PC-3 (cell line): ENCODE results near the gene ILK.

ENCODE experiments used
- CTCF ChIP-seq: fragments of 300-600 bp; sonication (generic); conservative IDR thresholded peaks from 2 replicates; pipeline ENCODE4 v1.5.1; 2017; ENCODE audit warnings: antibody characterized with exemption, low read depth, mild to moderate bottlenecking, low read length
- EZH2 ChIP-seq: fragments of 300-600 bp; sonication (generic); IDR thresholded peaks from one replicate; pipeline ENCODE4 v1.6.1; 2017; ENCODE audit warnings: antibody characterized with exemption, mild to moderate bottlenecking, low read length; ENCODE audit not compliant: unreplicated experiment
- EZH2phosphoT487 ChIP-seq: fragments of 300-600 bp; sonication (generic); IDR thresholded peaks from 2 replicates; pipeline ENCODE4 v1.6.1; 2018; ENCODE audit warnings: mild to moderate bottlenecking, antibody characterized with exemption, low read length, borderline replicate concordance

- TF ChIP-seq EZH2 (no peak), CTCF (peak; percentile 48), EZH2phosphoT487 (no peak)
These were observed 8.9 kb downstream of the ILK start, which contains the start of gene TAF10 for GRCh38 chr11:6612213-6613041.
